Measurements from ENCODE around the gene ABHD14A.

The ABHD14A gene

DNA sequence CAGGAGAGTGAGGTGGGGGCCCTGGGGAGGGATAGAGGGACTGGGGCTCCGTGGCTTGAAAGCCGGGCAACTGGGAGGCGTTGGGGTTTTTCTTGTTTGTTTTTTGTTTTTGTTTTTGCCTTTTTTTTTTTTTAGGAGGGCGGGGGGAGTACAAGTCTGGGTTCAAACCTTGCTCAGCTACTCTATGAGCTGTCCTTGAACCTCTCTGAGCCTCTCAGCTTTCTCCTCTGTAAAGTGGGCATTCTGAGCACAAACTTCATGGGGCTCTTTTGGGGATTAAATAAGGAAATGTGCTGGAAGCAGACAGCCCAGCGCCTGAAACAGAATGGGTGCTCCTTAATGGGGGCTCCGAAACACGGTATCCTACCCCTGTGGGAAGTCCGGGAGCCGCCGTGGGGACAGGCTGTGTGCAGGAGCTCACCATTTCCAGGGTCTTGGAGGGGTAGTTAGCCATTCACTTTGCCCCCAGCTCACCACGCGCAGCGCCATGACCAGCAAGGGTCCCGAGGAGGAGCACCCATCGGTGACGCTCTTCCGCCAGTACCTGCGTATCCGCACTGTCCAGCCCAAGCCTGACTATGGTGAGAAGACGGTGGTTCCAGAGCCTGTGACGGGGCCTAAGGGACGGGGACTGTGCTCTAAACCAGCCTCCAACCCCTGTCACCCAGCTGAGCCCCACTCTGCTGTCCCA, 8.9 kb downstream of the ABHD14A start:
- Histone ChIP-seq H3K27ac (ENCODE audit: low read depth, low read length) (peak overlapping the region; percentile 71), H3F3A (ENCODE audit: insufficient read depth) (peaks cover 15% of the 10 kb centered on the region), H3K4me2 (ENCODE audit: low read depth, low read length, poor library complexity, severe bottlenecking) (peak overlapping the region; percentile 82), H3K79me2 (ENCODE audit: insufficient read depth, low read length) (peaks cover 7% of the 10 kb centered on the region; the same call in 1 of the 2 replicates), H3K9ac (ENCODE audit: low read length) (peak overlapping the region; percentile 71), H3K9me2 (replicated peaks; ENCODE audit: insufficient read depth, low read length) (no peaks in the 10 kb centered on the region), H3K27me3 (ENCODE audit: low read length) (no peaks in the 10 kb centered on the region), H2AFZ (ENCODE audit: low read depth, low read length, severe bottlenecking) (peak overlapping the region; percentile 56), H3K36me3 (ENCODE audit: low read length) (no peaks in the 10 kb centered on the region), H4K20me1 (ENCODE audit: low read depth, low read length) (no peaks in the 10 kb centered on the region), H3K4me3 (ENCODE audit: insufficient read depth, low read length, poor library complexity, severe bottlenecking) (peak overlapping the region; percentile 75), H3K9me3 (ENCODE audit: insufficient read depth, low read length) (no peaks in the 10 kb centered on the region)
- TF ChIP-seq, protein P1, sequence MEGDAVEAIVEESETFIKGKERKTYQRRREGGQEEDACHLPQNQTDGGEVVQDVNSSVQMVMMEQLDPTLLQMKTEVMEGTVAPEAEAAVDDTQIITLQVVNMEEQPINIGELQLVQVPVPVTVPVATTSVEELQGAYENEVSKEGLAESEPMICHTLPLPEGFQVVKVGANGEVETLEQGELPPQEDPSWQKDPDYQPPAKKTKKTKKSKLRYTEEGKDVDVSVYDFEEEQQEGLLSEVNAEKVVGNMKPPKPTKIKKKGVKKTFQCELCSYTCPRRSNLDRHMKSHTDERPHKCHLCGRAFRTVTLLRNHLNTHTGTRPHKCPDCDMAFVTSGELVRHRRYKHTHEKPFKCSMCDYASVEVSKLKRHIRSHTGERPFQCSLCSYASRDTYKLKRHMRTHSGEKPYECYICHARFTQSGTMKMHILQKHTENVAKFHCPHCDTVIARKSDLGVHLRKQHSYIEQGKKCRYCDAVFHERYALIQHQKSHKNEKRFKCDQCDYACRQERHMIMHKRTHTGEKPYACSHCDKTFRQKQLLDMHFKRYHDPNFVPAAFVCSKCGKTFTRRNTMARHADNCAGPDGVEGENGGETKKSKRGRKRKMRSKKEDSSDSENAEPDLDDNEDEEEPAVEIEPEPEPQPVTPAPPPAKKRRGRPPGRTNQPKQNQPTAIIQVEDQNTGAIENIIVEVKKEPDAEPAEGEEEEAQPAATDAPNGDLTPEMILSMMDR (IDR thresholded peaks at IDR 0.05; ENCODE audit: insufficient read depth, low read length, poor library complexity, severe bottlenecking): no peak
- no peak for TF ChIP-seq EZH2phosphoT487 (conservative IDR thresholded peaks at IDR 0.05; ENCODE audit: low read length)

DNA sequence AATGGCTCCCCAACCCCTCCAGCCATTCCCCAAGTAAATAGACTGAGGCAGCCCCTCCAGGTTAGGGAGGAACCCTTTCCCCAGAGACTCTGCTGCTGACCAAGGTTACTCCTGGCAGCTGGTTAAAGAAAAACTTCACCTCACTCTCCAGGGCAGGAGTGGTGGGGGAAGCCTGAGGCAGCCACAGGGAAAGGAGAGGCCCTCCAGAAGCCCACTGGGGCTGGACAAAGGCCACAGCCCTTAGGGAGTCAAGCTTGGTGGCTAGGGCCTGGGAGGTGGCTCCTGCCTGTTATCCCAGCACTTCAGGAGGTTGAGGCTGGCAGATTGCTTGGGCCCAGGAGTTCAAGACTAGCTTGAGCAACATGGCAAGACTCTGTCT, 9.4 kb downstream of the ABHD14A start:
- peaks cover 7% of the 10 kb centered on the region; the same call in 1 of the 2 replicates for H3K79me2 ChIP-seq (ENCODE audit: insufficient read depth, low read length)
- H3K27me3 ChIP-seq (ENCODE audit: low read length): no peaks in the 10 kb centered on the region
- TF ChIP-seq, protein P1 (IDR thresholded peaks at IDR 0.05; ENCODE audit: insufficient read depth, low read length, poor library complexity, severe bottlenecking): no peak
- TF ChIP-seq EZH2phosphoT487 (conservative IDR thresholded peaks at IDR 0.05; ENCODE audit: low read length): no peak
- no peaks in the 10 kb centered on the region for H3K36me3 ChIP-seq (ENCODE audit: low read length)
- peaks cover 15% of the 10 kb centered on the region for H3F3A ChIP-seq (ENCODE audit: insufficient read depth)
- H4K20me1 ChIP-seq (ENCODE audit: low read depth, low read length): no peaks in the 10 kb centered on the region
- no peak overlapping the region for H2AFZ ChIP-seq (ENCODE audit: low read depth, low read length, severe bottlenecking)
- H3K9me3 ChIP-seq (ENCODE audit: insufficient read depth, low read length): no peaks in the 10 kb centered on the region
- H3K9me2 ChIP-seq (replicated peaks; ENCODE audit: insufficient read depth, low read length): no peaks in the 10 kb centered on the region
- peak overlapping the region; percentile 82 for H3K4me2 ChIP-seq (ENCODE audit: low read depth, low read length, poor library complexity, severe bottlenecking)
- H3K27ac ChIP-seq (ENCODE audit: low read depth, low read length): peak overlapping the region; percentile 43
- H3K9ac ChIP-seq (ENCODE audit: low read length): no peak overlapping the region
- H3K4me3 ChIP-seq (ENCODE audit: insufficient read depth, low read length, poor library complexity, severe bottlenecking): no peak overlapping the region

DNA sequence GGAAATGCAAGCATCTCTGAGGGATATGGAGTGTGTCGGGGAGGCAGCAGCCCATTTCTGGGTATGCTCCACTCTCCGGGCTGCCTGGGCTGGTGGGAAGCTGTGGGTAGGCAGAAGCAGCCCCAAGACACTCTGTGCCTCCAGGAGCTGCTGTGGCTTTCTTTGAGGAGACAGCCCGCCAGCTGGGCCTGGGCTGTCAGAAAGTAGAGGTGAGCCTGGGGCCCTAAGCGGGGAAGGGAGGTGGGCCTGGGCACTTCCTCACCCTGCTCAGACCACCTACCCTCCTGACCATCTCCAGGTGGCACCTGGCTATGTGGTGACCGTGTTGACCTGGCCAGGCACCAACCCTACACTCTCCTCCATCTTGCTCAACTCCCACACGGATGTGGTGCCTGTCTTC, 10.2 kb downstream of the ABHD14A start:
- Histone ChIP-seq H3F3A (ENCODE audit: insufficient read depth) (peaks cover 19% of the 10 kb centered on the region), H2AFZ (ENCODE audit: low read depth, low read length, severe bottlenecking) (no peak overlapping the region), H3K27ac (ENCODE audit: low read depth, low read length) (no peak overlapping the region), H3K9ac (ENCODE audit: low read length) (no peak overlapping the region), H3K79me2 (ENCODE audit: insufficient read depth, low read length) (peaks cover 7% of the 10 kb centered on the region; the same call in 1 of the 2 replicates), H3K4me2 (ENCODE audit: low read depth, low read length, poor library complexity, severe bottlenecking) (no peak overlapping the region), H4K20me1 (ENCODE audit: low read depth, low read length) (no peaks in the 10 kb centered on the region), H3K4me3 (ENCODE audit: insufficient read depth, low read length, poor library complexity, severe bottlenecking) (no peak overlapping the region), H3K9me3 (ENCODE audit: insufficient read depth, low read length) (no peaks in the 10 kb centered on the region), H3K9me2 (replicated peaks; ENCODE audit: insufficient read depth, low read length) (no peaks in the 10 kb centered on the region), H3K27me3 (ENCODE audit: low read length) (no peaks in the 10 kb centered on the region), H3K36me3 (ENCODE audit: low read length) (no peaks in the 10 kb centered on the region)
- no peak for TF ChIP-seq EZH2phosphoT487 (conservative IDR thresholded peaks at IDR 0.05; ENCODE audit: low read length)
- TF ChIP-seq, protein P1 (IDR thresholded peaks at IDR 0.05; ENCODE audit: insufficient read depth, low read length, poor library complexity, severe bottlenecking): no peak

Data from SU-DHL-6 (cell line).